ENCODE results near the gene POLK. TPM values are rescaled to one million over a fixed set of nuclear protein-coding genes. Genes with fewer than 3 reads are reported as not detected.

Gene POLK
- 14.0 and 25.7 TPM in 2 replicates for total RNA-seq

GRCh38 chr5:75511435-75512382 lies at the start of gene POLK, which contains the start of gene CERT1:
Gene POLK (plus strand): TSS chr5:75511891.
Gene CERT1 (minus strand): TSS chr5:75511629. CDS start chr5:75511207, 422 bp downstream.
- TF ChIP-seq CTCF (conservative IDR thresholded peaks at IDR 0.05; ENCODE audit: low read depth, low read length), result no peak
- peak within 1 kb of the TSS; percentile 75 for H3K4me3 ChIP-seq (ENCODE audit: low read depth, low read length)
- peak; percentile 82 for DNase-seq (ENCODE audit: low read depth)

GRCh38 chr5:75463726-75464125 lies 48.0 kb upstream of the POLK start:
- TF ChIP-seq CTCF (conservative IDR thresholded peaks at IDR 0.05; ENCODE audit: low read depth, low read length), result no peak
- peak; percentile 61 for DNase-seq (ENCODE audit: low read depth)
- H3K4me3 ChIP-seq (ENCODE audit: low read depth, low read length), result no peak overlapping the region

- no peak for TF ChIP-seq CTCF (conservative IDR thresholded peaks at IDR 0.05; ENCODE audit: low read depth, low read length)
- H3K4me3 ChIP-seq (ENCODE audit: low read depth, low read length), result no peak overlapping the region
- DNase-seq (ENCODE audit: low read depth), result no peak
Measured at GRCh38 chr5:75465480-75465879, 46.2 kb upstream of the POLK start.

GRCh38 chr5:75466006-75466716 lies 45.5 kb upstream of the POLK start:
- no peak overlapping the region for H3K4me3 ChIP-seq (ENCODE audit: low read depth, low read length)
- no peak for DNase-seq (ENCODE audit: low read depth)
- TF ChIP-seq CTCF (conservative IDR thresholded peaks at IDR 0.05; ENCODE audit: low read depth, low read length), result no peak

- no peak for TF ChIP-seq CTCF (conservative IDR thresholded peaks at IDR 0.05; ENCODE audit: low read depth, low read length)
- no peak for DNase-seq (ENCODE audit: low read depth)
- no peak overlapping the region for H3K4me3 ChIP-seq (ENCODE audit: low read depth, low read length)
Measured at GRCh38 chr5:75468593-75468992, 43.1 kb upstream of the POLK start.

- no peak overlapping the region for H3K4me3 ChIP-seq (ENCODE audit: low read depth, low read length)
- DNase-seq (ENCODE audit: low read depth), result no peak
Measured at GRCh38 chr5:75469017-75469416, 42.7 kb upstream of the POLK start.

More at GRCh38 chr5:75469017-75469416, 42.7 kb upstream of the POLK start:
- no peak for TF ChIP-seq CTCF (conservative IDR thresholded peaks at IDR 0.05; ENCODE audit: low read depth, low read length)

All from epithelial cell of proximal tubule (primary cell).